Activated CD4-positive, CD25-positive, alpha-beta regulatory T cell (primary cell): Measurements from ENCODE around the gene FAM47E.

Source experiments
- DNase-seq, 4 experiments: peaks; one replicate each; lab custom pipeline; 2025; lab: John Stamatoyannopoulos, UW

Gene FAM47E

GRCh38 chr4:76251441-76252270 is at the start of gene FAM47E:
Gene FAM47E, plus strand, starts transcription at chr4:76251721. Its CDS starts 26 bp downstream, at chr4:76251747.
- DNase-seq, result peak in 2 of 4 experiments; percentile 3 to 11

- no peak for DNase-seq
Observed at GRCh38 chr4:76203541-76203940, 48.0 kb upstream of the FAM47E start.

GRCh38 chr4:76204936-76205335 is 46.6 kb upstream of the FAM47E start:
- DNase-seq, result no peak

GRCh38 chr4:76205476-76205875 is 46.0 kb upstream of the FAM47E start:
- DNase-seq, result no peak

- DNase-seq, result no peak
Observed at GRCh38 chr4:76206222-76206942, 45.1 kb upstream of the FAM47E start.

GRCh38 chr4:76207549-76207948 is 44.0 kb upstream of the FAM47E start:
- no peak for DNase-seq

- DNase-seq, result no peak
Observed at GRCh38 chr4:76208005-76208765, 43.3 kb upstream of the FAM47E start.

- DNase-seq, result no peak
Observed at GRCh38 chr4:76209881-76210280, 41.6 kb upstream of the FAM47E start.

GRCh38 chr4:76210452-76210851 is 41.1 kb upstream of the FAM47E start:
- DNase-seq, result no peak

GRCh38 chr4:76211769-76212708 is 39.5 kb upstream of the FAM47E start:
- no peak for DNase-seq

GRCh38 chr4:76212851-76213414 is 38.6 kb upstream of the FAM47E start:
- peak in 1 of 4 experiments; percentile 3 for DNase-seq

- DNase-seq, result peak; percentile 45 to 63 (median 62)
Observed at GRCh38 chr4:76213415-76214176, 37.9 kb upstream of the FAM47E start, which contains the start of gene SCARB2. Gene SCARB2, minus strand, starts transcription at chr4:76213824. Its CDS starts 281 bp downstream, at chr4:76213543.

GRCh38 chr4:76214177-76214675 is 37.3 kb upstream of the FAM47E start:
- no peak for DNase-seq

GRCh38 chr4:76215077-76215476 is 36.4 kb upstream of the FAM47E start:
- DNase-seq, result no peak

- DNase-seq, result no peak
Observed at GRCh38 chr4:76216524-76216923, 35.0 kb upstream of the FAM47E start.

- DNase-seq, result no peak
Observed at GRCh38 chr4:76216975-76217814, 34.3 kb upstream of the FAM47E start.

- no peak for DNase-seq
Observed at GRCh38 chr4:76219299-76220055, 32.0 kb upstream of the FAM47E start.

- no peak for DNase-seq
Observed at GRCh38 chr4:76224171-76224570, 27.4 kb upstream of the FAM47E start.
